GM20431 (cell line): ENCODE results near the gene MAP2K5.

ENCODE experiments used
- in situ Hi-C: fragments of 300-500 bp; cut with MseI, MboI; formaldehyde crosslinking; loops from one replicate; pipeline ENCODE4 v1.15.0; 2020; ENCODE audit warnings: low sequenced_read_pairs; ENCODE audit not compliant: unreplicated experiment

Gene MAP2K5

DNA sequence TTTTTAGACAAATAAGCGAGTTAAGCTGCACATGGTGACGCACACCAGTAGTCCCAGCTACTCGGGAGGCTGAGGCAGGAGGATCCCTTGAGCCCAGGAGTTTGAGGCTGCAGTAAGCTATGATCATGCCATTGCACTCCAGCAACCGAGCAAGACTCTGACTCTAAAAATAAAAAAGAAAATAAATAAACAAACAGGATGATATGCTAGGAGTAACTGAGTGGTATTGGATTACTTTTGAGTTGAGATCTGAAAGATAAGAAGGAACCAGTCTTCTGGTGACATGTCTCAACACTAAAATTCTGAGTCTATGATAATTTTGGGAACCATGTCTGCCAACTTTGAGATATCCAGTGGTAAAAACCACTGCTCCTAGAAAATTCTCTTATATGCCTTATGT, 173.7 kb downstream of the MAP2K5 start:
- in situ Hi-C loops = no loop called here

DNA sequence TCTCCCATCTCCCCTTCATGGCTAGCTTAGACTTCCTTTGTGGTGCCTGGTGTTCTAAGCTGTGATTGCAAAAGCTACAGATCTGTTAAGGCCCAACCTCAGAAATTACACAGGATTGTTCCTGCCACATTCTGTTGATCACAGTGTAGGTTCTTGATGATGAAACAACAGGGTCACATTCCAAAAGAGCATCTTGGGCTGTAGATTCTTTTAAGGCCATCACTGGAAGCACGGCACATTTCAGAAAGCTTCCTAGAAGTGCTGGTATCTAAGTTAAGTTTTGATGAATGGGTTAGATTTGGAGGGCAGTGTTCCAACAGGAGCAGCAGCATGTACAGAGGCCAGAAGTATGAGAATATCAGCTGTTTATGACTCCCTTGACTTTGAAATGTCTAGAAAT, 175.3 kb downstream of the MAP2K5 start:
- in situ Hi-C loops = no loop called here

DNA sequence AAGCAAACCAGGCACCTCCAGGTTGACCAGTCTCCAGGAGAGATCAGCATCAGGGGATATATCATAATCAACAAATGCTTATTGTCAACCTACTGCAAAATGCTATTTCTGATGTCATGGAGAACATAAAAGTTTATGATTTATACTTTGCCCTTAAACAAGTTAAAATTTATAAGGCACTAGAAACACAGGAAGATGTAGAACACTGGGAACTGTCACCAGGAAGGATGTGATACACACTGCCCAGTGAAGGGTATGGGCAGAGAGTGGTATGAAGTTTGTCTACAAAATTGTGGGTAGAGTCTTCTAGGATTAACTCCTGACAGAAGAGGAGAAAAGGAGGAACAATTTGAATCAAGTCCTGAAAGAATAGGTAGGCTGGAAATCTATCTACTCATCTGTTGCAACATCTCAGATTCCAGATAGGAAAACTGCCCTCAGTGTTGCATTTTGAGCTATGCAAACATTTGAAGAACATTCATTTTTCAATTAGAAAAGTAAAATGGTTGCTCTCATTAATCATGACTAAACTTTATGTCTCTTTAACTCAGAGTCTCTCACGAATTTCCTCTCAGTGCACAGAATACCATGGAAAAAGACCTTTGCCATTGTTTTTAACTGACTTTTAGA, 176.9 kb downstream of the MAP2K5 start:
- in situ Hi-C loops = no loop called here

DNA sequence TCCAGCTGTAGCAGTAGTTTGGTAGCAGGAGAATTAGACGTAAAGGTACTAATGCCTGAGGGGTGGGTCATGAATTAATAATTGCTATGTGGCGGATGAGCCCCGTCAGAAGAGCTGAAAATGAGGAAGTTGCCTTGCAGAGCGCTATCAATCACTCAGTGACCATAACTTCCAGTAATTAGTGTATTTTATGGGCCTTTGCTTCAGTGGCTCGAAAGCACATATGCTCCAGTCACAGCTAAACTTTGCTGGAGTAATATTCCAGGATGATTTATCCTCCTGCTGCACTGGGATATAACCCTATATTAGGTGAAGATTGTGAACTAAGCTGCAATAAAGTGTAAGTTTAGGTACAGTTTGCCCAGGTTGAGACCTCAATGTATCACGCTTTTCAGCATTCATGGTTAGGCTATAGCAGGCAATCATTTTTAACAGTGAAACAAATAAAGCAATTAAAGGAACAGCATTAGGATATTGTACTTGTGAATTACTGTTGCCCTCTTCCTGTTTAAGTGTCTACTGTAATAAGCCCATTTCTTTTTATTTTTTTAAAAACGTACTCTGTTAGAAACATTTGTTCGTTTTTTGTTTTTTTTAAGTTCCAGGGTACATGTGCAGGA, 178.2 kb downstream of the MAP2K5 start:
- in situ Hi-C loops = no loop called here

DNA sequence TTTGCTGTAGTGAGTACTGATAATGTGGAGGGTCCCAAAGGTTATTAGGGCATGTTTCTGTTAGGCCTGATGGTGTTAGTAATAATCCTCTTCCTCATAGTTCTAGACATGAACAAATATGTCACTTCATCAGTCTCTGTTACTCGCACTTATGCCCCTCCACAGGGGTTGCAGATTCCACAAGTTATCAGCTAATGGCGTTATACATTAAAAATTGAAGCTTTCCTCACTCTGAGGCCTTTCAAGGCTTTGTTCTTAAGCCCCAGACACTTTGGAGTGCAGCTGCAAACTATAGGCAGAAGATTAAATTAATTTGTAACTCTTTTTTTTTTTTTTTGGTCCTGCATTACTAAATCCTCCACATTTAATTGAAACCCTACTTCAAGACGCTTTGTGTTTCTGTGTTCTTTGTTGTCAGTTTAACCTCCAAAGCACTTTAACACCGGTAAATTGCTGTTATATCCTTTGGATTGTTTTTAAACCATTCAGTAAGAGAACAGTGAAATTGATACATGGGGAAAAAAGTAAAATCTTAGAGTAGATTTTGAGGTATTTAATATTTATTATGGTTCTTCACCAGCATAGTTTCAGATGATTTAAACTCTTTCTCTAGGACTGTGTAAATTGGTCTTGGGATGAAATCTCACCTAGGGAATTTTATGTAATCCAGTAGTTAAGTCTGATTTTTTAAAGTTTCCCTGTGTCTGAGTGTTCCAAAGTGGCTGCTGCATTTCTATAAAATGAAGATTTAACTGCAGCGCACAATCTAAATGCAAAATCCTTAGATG, 179.7 kb downstream of the MAP2K5 start:
- in situ Hi-C loops = no loop called here

DNA sequence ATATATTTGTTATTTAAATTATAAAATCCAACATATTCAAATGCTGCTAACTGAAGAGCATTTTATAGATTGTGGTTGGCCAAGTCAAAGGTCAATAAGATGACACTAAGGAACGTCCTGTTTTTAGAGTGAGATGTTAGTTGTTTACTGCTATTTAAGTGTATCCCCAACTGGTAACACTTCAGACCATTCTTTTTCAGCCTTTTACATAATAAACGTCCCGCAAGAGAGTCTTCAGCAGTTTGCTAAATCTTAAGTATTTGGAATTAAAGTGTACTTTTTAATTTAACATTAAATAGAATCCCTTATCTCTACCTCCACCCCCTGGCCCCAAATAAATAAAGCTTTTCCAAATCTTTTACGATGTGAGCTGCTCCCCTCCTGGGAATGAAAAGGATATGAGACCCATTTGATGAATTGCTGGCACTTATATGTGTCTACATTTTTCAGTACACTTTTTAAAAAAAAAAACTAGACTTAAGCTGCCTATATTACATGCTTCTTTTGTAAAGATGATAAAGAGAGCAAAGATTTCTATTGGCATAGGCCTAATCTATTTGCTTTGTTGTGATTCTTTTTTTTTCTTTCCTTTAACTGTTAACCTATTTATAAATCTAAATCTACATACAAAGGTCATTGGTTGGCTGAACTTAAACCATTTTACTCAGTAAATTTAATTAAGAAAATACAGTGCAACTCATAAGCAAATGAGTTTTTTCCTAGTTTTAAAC, 181.0 kb downstream of the MAP2K5 start:
- in situ Hi-C loops = no loop called here

DNA sequence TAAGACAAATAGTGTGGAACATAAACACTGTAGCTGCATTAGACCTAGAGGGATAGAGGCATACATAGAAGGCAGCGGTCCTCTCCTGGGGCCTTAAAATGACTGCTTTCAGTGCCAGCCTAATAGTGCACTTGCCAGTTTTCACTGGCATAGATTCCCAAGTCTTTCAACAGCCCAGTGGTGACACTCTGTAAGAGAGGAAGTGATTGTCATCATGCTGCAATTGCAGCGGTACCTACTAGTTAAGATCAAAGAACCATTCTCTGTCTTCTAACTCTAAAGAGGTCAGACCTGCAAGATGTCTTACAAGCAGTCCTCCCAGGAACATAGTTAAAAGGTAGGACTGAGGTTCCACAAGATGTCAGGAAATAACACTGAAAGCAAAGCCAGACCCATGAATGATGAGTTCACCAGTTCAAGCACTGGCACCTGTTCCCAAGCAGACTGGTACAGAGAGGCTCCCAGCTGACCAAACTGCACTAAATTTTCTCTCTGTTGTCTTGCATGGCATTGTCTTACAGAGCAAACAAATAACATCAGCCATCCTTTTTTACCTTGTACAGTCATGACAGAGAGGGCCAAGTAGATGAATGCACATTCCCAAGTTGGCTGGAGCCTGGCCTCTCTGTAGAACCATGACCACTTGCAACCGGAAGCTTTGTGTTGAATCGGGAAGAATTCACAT, 182.3 kb downstream of the MAP2K5 start:
- in situ Hi-C loops = no loop called here

DNA sequence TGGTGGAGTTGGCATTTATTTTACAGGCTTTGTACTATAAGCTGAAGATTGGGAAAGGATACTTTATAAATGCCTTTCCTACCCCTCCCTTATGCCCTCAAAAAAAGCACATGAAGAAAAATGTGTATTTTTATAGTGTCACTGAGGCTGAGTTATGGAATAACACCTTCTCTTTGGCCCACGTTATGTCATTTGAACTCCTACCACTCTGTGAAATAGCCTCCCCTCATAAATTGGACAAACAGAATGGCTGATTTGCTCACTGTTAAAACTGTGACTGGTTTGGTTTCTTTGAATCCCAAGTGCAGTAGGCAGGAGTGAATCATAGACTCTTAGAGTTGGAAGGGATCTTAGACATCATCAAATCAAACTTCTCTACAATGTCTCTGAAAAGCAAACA, 187.6 kb downstream of the MAP2K5 start:
- in situ Hi-C loops = no loop called here

DNA sequence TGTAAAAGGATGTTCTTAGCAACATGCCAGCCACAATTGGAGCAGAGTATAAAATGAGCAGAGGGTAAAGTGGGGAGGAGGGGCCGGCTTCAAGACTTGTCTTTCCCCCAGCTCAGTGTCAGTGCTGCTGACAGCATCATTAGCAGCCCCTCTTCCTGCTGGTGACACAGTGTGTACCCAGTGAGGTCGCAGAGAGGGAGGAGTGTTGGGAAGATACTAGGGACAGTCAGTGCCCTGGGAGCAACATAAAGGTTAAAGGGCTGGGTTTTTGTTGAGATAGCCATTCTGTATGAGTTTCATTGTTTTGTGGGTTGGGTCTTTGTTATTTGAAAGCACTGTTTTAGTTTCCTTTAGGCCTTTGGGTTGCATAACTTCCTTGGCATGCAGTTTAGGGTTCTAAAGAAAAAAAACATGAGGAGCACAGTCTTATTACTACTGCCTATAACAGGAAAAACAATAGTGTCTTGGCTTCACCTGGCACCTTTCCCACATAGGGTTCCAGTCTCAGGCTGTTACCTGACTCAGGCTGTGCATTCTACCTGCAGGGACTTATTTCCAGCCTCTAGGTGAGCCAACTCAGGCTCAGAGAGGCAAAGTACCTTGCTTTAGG, 188.7 kb downstream of the MAP2K5 start:
- in situ Hi-C loops = no loop called here

DNA sequence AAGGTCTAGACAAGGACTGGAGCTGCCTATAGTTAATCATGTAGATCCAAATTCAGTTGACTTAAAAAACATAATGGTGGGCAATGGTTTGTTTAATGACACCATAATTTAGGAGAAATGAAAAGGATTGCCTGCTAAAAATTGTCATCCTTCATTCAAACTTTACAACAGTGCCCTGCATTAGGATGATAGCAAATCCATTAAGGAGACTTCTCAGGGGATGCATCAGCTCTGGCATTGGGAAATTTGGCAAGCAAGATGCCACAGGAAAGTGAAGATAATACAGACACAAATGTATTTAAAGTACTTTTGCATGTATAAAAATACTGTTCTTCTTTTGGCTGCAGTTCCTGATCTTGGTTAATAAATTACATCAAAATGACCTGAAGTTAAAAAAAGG, 189.7 kb downstream of the MAP2K5 start:
- in situ Hi-C loops = no loop called here

DNA sequence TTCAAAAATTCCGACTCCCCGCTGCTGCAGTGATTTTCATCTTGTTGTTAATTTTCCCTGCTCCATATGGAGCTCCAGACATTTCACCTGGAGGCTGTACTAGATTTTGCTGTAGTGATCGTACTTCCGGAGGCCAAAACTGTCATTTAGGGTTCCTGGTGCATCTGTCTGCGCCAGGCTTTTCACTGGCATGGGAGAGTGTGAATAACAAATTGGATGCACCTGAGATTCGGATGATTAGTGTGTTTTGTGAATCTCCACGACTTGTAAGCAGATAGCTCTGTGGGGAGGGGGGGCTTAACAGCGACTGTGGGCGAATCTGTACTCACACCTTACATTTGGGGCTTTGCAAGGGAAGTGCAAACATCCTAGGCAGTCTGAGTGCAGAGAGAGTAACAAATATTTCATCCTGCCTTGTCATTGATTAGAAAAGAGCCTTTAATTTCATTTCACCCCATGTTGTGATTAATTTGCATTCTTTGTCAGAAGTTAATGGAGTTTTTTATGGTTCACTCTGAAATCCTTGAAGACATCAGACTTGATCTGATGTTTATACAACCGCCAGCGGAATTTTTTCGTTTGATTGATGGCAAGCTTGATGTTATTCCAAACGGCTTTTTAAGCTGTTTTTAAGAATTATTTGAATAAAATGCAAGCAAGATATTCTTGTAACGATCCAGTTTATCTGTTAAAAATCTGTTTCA, 190.3 kb downstream of the MAP2K5 start:
- in situ Hi-C loops = no loop called here

DNA sequence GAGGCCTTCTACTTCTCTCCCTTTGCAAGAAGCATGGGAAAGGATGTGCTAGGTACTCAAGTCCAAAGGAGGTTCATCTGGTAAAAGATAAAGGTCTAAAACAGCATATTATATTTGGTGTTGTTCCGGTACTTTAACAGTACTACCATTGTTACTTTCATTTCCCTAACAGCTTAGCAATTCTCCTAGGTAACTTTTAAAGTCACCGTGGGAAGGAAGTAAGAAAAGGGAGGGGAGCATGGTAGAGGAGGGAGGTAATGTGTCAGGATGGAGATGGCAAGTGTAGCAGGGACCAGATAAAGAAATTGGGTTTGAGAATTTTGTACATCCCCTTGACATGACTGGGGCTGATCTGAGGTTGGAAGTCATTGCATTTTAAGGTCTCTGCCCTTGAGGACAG, 193.4 kb downstream of the MAP2K5 start:
- in situ Hi-C loops = no loop called here

DNA sequence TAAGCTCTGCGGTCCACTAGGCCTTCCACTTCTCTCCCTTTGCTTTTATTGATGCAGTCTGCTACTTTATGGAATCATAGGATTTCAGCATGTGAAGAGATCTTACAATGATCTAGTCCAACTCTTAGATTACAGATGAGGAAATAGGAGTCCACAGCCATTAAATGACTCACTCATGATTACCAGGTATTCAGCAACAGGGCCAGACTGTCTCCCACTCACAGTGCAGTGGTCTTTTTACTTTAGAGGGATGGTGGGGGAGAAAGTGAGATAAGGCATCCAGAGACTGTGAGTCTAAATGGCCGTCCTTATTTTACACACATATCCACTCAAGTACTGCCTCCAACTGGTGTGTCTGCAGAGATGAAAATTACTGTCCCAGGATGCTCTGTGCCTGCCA, 194.3 kb downstream of the MAP2K5 start:
- in situ Hi-C loops = no loop called here

DNA sequence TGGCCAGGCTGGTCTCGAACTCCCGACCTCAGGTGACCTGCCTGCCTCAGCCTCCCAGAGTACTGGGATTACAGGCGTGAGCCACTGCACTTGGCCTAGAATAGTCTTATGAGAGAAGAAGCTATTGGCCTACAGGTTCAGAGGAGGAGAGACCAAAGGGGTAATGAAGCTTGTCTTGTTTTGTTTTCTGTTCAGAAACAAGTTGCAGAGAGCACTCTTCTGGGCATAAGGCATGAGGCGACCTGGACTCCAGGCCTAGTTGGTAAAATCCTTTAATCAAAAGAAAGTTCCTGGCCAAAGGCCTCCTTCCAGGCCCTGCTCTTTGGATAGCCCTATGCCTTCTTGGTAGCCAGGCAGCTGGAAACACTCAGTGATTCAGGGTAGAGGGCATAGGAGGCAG, 195.6 kb downstream of the MAP2K5 start:
- in situ Hi-C loops = no loop called here

DNA sequence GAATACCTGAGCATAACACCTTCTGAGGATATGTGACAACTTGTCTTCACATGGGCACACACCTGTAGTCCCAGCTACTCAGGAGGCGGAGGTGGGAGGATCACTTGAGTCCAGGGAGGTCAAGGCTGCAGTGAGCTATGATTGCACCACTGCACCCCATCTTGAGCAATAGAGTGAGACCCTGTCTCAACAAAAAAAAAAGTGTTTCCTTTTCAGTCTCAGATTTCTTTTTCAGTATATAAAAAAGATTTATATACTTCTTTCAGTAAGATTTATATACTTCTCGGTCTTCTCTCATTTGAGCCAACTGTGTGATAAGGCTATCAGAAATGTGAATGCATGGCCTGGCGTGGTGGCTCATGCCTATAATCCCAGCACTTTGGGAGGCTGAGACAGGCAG, 197.9 kb downstream of the MAP2K5 start:
- in situ Hi-C loops = no loop called here

DNA sequence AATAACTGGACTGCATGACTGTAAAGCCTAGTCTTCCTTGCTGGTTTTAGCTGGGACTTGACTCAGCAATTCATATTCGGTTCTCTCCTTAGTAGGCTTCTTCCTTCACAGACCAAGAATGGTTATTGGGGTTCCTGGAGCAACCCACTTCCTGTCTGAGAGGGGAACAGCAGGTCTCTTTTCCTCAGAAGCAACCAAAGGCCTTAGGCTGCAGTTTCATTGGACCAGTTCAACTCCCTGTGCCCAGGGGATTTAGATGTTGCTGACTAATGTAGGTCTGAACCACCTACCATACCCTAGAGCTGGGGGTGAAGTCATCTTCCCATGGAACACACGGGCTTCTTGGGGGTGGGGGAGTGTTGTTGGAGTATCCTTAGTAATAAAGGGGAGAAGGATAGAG, 198.8 kb downstream of the MAP2K5 start:
- in situ Hi-C loops = no loop called here

DNA sequence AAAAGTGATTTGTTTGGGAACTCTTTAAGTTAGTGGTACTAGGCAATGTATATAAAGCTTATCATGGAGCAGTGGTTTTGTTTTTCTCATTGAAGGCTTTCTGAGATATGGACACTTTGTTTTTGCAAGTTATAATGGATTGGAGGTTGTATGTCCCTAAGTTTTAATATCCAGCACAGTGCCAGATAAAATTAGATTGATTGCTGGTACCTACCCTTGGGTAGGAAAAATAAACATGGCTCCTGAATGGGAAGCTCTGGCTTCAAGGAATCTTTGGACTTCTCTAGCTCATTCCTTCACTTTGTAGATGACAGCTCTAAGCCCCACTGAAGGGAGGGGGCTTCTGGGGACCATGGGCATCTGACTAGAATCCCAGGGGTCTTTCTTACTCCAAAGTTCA, 201.1 kb downstream of the MAP2K5 start:
- in situ Hi-C loops = no loop called here

DNA sequence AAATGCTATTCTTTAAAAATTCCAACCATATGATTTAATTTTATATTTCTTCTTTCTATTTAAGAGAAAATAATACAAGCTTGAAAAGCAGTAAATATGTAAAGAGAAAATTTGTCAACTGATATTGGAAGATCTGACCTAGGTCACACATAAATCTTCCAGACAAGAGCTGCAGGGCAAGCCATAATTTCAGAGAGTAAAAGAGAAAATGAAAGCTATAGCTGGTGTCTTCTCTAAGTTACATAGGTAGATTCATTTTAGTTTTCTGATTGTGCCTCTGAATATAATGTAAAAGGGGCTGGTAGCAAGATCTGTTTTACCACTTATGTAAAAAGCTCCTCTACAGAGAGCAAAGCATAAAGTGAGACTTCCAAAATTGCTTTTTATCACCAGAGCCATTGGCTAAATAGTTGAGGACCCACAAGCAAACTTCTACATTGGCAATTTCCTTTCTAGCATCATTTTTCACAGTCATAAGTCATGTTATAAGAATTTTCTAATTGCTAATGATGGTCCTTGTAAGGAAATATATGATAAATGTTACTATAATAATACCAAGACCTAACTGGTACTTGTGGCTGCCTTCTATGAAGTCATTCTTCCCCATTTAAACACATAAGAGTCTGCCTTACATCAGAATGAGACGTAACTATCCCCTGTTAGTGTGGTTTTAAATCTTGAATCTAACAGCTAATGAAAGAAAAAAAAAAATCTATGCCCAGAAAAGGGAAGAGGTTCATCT, 202.0 kb downstream of the MAP2K5 start:
- in situ Hi-C loops = no loop called here
